Measurements from ENCODE around the gene TGFBR2. TPM values are rescaled to one million over a fixed set of nuclear protein-coding genes. Genes with fewer than 3 reads are reported as not detected.

The TGFBR2 gene
- polyA plus RNA-seq, 1 donor (not counting 4 experiments of a cell fraction or from before 2014, with no cell fraction given) = 303 TPM

DNA sequence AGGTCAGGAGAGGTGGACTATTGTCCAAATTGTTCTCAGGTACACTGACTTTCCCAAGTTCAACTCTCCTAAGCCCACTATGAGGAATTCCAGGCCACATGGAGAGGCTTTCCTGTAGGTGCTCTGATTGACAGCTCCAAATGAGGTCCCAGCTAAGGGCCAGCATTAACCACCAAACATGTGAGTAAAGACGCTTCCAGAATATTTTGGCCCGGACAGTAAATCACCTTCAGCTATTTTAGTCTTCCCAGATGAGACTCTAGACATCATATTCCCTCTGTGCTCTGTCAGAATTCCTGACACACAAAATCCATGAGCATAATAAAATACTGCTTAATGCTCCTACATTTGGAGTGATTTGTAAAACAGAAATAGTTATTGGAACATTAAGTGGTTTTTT lies 135.5 kb downstream of the TGFBR2 start:
- no peak for FAIRE-seq
- Histone ChIP-seq H3K4me3 (ENCODE audit: control insufficient read depth in 2 of 3, extremely low read depth in 1 of 3, insufficient read depth in 2 of 3, low read depth in 1 of 3, low read length in 3 of 3) (no peak overlapping the region), H3K9me3 (ENCODE audit: control insufficient read depth, low read depth, low read length) (no peaks in the 10 kb centered on the region), H3K4me2 (ENCODE audit: control insufficient read depth, extremely low read depth, insufficient read depth, low read depth, low read length) (no peak overlapping the region), H3K9me1 (ENCODE audit: control insufficient read depth, extremely low read depth, insufficient read depth, low read length) (no peaks in the 10 kb centered on the region), H3K4me1 (ENCODE audit: control insufficient read depth, extremely low read depth, insufficient read depth, low read length) (no peaks in the 10 kb centered on the region), H3K27me3 (ENCODE audit: control insufficient read depth, extremely low read depth, insufficient read depth, low read length) (no peaks in the 10 kb centered on the region), H3K36me3 (ENCODE audit: control insufficient read depth in 2 of 2, extremely low read depth in 1 of 2, insufficient read depth in 2 of 2, low read length in 2 of 2) (no peaks in the 10 kb centered on the region), H3K9ac (ENCODE audit: control insufficient read depth, extremely low read depth, insufficient read depth, low read length) (no peak overlapping the region), H3K79me2 (ENCODE audit: control insufficient read depth, insufficient read depth, low read length) (no peaks in the 10 kb centered on the region), H4K20me1 (ENCODE audit: control insufficient read depth, extremely low read depth, insufficient read depth, low read length) (no peaks in the 10 kb centered on the region), H2AFZ (ENCODE audit: control insufficient read depth, low read length) (no peak overlapping the region), H3K27ac (ENCODE audit: control insufficient read depth, insufficient read depth, low read length) (no peak overlapping the region)
- no peak for TF ChIP-seq EZH2 (IDR thresholded peaks at IDR 0.05; ENCODE audit: low read length)
- TF ChIP-seq, protein P1, sequence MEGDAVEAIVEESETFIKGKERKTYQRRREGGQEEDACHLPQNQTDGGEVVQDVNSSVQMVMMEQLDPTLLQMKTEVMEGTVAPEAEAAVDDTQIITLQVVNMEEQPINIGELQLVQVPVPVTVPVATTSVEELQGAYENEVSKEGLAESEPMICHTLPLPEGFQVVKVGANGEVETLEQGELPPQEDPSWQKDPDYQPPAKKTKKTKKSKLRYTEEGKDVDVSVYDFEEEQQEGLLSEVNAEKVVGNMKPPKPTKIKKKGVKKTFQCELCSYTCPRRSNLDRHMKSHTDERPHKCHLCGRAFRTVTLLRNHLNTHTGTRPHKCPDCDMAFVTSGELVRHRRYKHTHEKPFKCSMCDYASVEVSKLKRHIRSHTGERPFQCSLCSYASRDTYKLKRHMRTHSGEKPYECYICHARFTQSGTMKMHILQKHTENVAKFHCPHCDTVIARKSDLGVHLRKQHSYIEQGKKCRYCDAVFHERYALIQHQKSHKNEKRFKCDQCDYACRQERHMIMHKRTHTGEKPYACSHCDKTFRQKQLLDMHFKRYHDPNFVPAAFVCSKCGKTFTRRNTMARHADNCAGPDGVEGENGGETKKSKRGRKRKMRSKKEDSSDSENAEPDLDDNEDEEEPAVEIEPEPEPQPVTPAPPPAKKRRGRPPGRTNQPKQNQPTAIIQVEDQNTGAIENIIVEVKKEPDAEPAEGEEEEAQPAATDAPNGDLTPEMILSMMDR (optimal IDR thresholded peaks at IDR 0.05 in 1 of 3, IDR thresholded peaks at IDR 0.05 in 1 of 3, conservative IDR thresholded peaks at IDR 0.05 in 1 of 3; ENCODE audit: extremely low read depth in 1 of 3, insufficient read depth in 2 of 3, low read length in 3 of 3) = no peak
- dilution Hi-C loops (cut with MboI; ENCODE audit: extremely low pct_ligation_motif_present, low sequenced_read_pairs) = no loop called here
- no peak for DNase-seq (ENCODE audit: low read depth, low spot score)

DNA sequence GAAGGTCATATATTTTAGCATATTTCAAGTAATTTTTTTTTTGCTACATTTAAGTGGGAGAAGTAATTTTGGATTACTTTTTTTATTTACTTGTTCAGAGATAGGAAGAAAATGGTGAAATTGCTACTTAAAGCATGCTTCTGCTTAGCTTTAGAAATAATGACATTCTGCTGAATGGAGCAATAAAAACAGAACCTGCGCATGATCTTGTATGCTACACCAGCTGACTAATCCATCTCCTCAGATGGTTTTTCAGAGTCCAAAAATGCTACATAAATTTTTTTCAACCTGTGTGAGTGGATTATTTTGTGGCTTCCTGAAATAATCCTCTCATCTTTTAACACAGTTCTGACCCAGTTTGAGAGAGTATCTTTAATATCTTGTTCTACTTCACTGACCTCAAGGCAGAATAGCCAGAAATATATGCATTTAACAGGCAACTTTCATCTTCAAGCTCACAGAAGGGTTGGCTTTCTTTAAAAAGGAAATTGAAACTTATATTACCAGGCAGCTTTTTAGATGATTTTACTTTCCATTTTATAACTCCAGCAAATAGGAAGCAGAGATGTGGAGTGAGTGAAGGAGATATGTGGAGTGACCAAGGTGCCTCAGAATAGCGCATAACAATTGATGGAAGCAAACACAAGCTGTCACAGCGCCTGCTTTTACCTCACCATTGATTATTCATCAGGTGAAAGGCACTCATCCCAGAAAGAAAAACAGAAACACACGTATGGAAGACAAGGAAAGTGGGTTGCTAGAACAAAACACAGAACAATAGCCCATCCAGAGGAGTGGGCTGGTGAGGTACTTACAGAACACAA lies 136.6 kb downstream of the TGFBR2 start:
- H3K9ac ChIP-seq (ENCODE audit: control insufficient read depth, extremely low read depth, insufficient read depth, low read length) = no peak overlapping the region
- FAIRE-seq (no peak), DNase-seq (ENCODE audit: low read depth, low spot score) (no peak)
- no peaks in the 10 kb centered on the region for H3K27me3 ChIP-seq (ENCODE audit: control insufficient read depth, extremely low read depth, insufficient read depth, low read length)
- H3K36me3 ChIP-seq (ENCODE audit: control insufficient read depth in 2 of 2, extremely low read depth in 1 of 2, insufficient read depth in 2 of 2, low read length in 2 of 2) = no peaks in the 10 kb centered on the region
- H3K79me2 ChIP-seq (ENCODE audit: control insufficient read depth, insufficient read depth, low read length) = no peaks in the 10 kb centered on the region
- TF ChIP-seq, protein P1 (optimal IDR thresholded peaks at IDR 0.05 in 1 of 3, IDR thresholded peaks at IDR 0.05 in 1 of 3, conservative IDR thresholded peaks at IDR 0.05 in 1 of 3; ENCODE audit: extremely low read depth in 1 of 3, insufficient read depth in 2 of 3, low read length in 3 of 3) = no peak
- no peak for TF ChIP-seq EZH2 (IDR thresholded peaks at IDR 0.05; ENCODE audit: low read length)
- dilution Hi-C loops (cut with MboI; ENCODE audit: extremely low pct_ligation_motif_present, low sequenced_read_pairs) = no loop called here
- H3K9me1 ChIP-seq (ENCODE audit: control insufficient read depth, extremely low read depth, insufficient read depth, low read length) = no peaks in the 10 kb centered on the region
- H3K4me3 ChIP-seq (ENCODE audit: control insufficient read depth in 2 of 3, extremely low read depth in 1 of 3, insufficient read depth in 2 of 3, low read depth in 1 of 3, low read length in 3 of 3) = no peak overlapping the region
- no peak overlapping the region for H2AFZ ChIP-seq (ENCODE audit: control insufficient read depth, low read length)
- H3K4me1 ChIP-seq (ENCODE audit: control insufficient read depth, extremely low read depth, insufficient read depth, low read length) = peaks cover 5% of the 10 kb centered on the region
- H3K4me2 ChIP-seq (ENCODE audit: control insufficient read depth, extremely low read depth, insufficient read depth, low read depth, low read length) = no peak overlapping the region
- no peaks in the 10 kb centered on the region for H4K20me1 ChIP-seq (ENCODE audit: control insufficient read depth, extremely low read depth, insufficient read depth, low read length)
- no peak overlapping the region for H3K27ac ChIP-seq (ENCODE audit: control insufficient read depth, insufficient read depth, low read length)
- H3K9me3 ChIP-seq (ENCODE audit: control insufficient read depth, low read depth, low read length) = no peaks in the 10 kb centered on the region

Measured in keratinocyte (primary cell).